ENCODE results near the gene COL8A1. TPM values are rescaled to one million over a fixed set of nuclear protein-coding genes. Genes with fewer than 3 reads are reported as not detected.

The COL8A1 gene
- total RNA-seq, 6 experiments from 2014 or later: 0.56 to 1.5 (median 0.79) TPM

DNA sequence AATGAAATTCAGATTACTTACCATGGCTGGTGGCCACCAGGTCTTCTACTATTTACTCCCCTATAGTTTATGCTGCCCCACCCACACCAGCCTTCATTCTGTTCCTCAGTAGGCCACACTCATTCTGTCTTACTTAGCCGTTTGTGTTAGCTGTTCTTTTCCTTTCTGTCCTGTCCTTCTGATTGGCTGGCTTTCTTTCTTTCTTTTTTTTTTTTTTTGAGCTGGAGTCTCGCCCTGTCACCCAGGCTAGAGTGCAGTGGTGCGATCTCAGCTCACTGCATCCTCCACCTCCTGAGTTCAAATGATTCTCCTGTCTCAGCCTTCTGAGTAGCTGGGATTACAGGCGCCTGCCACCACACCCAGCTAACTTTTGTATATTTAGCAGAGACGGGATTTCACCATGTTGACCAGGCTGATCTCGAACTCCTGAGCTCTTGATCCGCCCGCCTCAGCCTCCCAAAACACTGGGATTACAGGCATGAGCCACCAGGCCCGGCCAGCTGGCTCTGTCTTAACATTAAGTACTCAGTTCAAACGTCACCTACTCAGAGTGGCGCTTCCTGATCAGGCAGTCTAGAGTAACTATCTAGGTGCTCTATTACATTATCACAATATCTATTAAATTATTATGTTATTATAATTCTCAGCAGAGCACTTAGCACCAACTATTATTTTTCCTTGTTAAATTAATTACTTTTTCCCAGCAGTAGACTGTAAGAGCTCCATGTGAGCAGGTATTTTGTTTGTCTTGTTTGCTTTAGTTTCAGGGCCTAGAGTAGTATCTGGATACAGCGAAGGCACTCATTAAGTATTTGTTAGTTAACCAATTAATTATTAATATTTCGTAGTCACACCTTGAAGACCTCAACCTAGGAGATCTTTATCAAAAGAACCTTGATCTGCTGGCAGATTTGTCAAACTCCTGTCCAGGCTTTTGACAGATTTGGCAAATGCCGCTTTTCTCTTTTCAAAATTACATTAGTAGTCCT is 185.6 kb downstream of the COL8A1 start:
- no peaks in the 10 kb centered on the region for H3K9me3 ChIP-seq
- intact Hi-C loops (cut with DNase I): no loop called here
- no peak overlapping the region for H3K27ac ChIP-seq
- DNase-seq: no peak
- H3K4me3 ChIP-seq: no peak overlapping the region
- peak in 3 of 4 donors; percentile 25 to 57 (median 45) for ATAC-seq
- H3K27me3 ChIP-seq: no peaks in the 10 kb centered on the region
- no peaks in the 10 kb centered on the region for H3K36me3 ChIP-seq
- H3K4me1 ChIP-seq: peaks cover 0 to 13% (median 0%) of the 10 kb centered on the region in 4 donors
- TF ChIP-seq POLR2A (IDR thresholded peaks at IDR 0.05): no peak
- TF ChIP-seq, protein P1, sequence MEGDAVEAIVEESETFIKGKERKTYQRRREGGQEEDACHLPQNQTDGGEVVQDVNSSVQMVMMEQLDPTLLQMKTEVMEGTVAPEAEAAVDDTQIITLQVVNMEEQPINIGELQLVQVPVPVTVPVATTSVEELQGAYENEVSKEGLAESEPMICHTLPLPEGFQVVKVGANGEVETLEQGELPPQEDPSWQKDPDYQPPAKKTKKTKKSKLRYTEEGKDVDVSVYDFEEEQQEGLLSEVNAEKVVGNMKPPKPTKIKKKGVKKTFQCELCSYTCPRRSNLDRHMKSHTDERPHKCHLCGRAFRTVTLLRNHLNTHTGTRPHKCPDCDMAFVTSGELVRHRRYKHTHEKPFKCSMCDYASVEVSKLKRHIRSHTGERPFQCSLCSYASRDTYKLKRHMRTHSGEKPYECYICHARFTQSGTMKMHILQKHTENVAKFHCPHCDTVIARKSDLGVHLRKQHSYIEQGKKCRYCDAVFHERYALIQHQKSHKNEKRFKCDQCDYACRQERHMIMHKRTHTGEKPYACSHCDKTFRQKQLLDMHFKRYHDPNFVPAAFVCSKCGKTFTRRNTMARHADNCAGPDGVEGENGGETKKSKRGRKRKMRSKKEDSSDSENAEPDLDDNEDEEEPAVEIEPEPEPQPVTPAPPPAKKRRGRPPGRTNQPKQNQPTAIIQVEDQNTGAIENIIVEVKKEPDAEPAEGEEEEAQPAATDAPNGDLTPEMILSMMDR (IDR thresholded peaks at IDR 0.05): no peak
- WGBS (ENCODE audit: insufficient coverage, low coverage, low lambda C conversion rate, missing lambda C conversion rate): 59% methylated on average over 8 of the region's 14 CpGs

DNA sequence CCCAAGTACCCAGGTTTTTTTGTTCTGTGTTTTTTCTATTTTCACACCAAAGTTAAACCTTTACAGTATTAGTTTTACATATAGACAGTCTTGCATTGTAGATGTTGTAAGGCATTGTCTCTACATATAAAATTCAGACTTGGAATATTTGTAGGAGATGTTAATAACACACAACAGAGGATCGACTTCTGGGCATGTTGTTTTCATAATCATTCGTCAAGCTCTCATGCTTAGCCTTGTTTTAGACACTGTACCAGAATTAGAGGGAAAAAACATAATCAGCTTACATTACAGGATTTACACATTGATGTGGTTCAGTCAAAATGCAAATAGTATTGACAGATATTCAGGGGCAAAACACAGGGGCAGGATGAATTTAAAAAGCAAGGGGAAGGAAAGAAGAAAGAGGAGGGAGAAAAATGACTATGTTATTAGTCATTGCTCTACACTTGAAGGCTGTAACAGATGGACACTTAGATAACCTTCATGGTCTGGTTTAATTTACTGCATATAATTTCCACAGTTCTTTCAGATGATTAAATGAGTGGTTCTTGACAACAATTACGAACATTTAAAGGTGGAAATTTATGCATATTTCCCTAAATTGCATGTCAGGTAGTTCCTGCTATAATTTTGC is 186.7 kb downstream of the COL8A1 start:
- H3K9me3 ChIP-seq: no peaks in the 10 kb centered on the region
- no peak overlapping the region for H3K27ac ChIP-seq
- no peak for ATAC-seq
- no peak for TF ChIP-seq POLR2A (IDR thresholded peaks at IDR 0.05)
- TF ChIP-seq, protein P1 (IDR thresholded peaks at IDR 0.05): no peak
- no peaks in the 10 kb centered on the region for H3K36me3 ChIP-seq
- H3K4me1 ChIP-seq: peaks cover 0 to 13% (median 0%) of the 10 kb centered on the region in 4 donors
- WGBS (ENCODE audit: insufficient coverage, low coverage, low lambda C conversion rate, missing lambda C conversion rate): 54% methylated on average over 3 of the region's 3 CpGs
- H3K4me3 ChIP-seq: no peak overlapping the region
- H3K27me3 ChIP-seq: no peaks in the 10 kb centered on the region
- DNase-seq: no peak
- intact Hi-C loops (cut with DNase I): no loop called here

DNA sequence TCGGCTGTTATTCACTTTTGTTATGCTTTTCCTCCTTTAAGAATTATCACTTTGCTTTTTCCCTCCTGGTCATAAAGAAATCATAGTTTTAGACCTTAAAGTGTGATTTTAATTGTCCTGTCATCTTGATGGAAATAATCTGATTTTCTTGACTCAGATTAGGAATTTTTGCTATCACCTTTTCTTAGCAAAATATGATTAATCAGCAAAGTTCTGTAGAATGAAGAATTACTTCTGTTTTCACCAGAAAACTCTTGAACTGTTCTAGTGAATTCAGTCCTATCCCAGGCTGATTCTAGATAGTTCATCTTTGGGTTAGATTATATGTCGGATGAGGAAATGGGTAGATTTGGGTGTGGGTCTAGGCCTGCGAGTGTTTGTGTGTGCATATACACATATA is 191.4 kb downstream of the COL8A1 start:
- no peaks in the 10 kb centered on the region for H3K27me3 ChIP-seq
- TF ChIP-seq, protein P1 (IDR thresholded peaks at IDR 0.05): no peak
- no peak for TF ChIP-seq POLR2A (IDR thresholded peaks at IDR 0.05)
- no peak for DNase-seq
- no peak overlapping the region for H3K27ac ChIP-seq
- H3K4me3 ChIP-seq: no peak overlapping the region
- H3K9me3 ChIP-seq: no peaks in the 10 kb centered on the region
- intact Hi-C loops (cut with DNase I): loop anchor here (10.0 kb wide), 2 partner anchors 235 to 425 kb away; no protein-coding TSS in a partner anchor
- WGBS (ENCODE audit: insufficient coverage, low coverage, low lambda C conversion rate, missing lambda C conversion rate): 89% methylated on average over 3 of the region's 3 CpGs
- H3K4me1 ChIP-seq: peaks cover 0 to 4% (median 0%) of the 10 kb centered on the region in 4 donors
- ATAC-seq: no peak
- no peaks in the 10 kb centered on the region for H3K36me3 ChIP-seq

DNA sequence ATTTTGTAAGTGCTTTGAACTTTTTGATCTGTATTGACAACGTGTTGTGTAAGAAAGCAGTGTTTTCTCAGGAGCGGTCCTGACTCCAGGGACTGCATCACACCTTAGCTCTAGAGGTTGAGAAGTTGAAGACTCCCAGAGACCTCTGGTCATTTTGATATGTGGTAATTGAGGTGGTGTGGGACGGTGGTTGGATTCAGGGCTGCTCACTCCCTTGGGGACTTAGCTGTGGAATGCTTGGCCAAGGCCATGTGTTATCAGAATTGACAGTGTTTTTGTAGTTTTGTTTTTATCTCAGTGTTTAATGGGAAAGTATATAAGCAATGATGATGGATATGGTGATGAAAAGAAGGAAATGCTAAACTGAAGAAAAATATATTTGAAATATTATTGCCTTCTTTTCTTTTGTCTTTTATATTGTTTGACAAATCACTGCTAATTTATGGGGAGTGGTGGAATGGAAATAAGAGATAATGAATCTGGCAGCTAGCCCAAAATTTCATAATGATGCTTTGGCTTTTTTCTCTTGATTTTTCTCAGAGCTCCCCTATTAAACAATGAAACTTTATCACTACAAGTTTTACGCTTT is 195.3 kb downstream of the COL8A1 start:
- no peak overlapping the region for H3K4me3 ChIP-seq
- H3K9me3 ChIP-seq: no peaks in the 10 kb centered on the region
- no peaks in the 10 kb centered on the region for H3K27me3 ChIP-seq
- H3K36me3 ChIP-seq: no peaks in the 10 kb centered on the region
- WGBS (ENCODE audit: insufficient coverage, low coverage, low lambda C conversion rate, missing lambda C conversion rate): 36% methylated on average over 4 of the region's 4 CpGs
- no peak for DNase-seq
- intact Hi-C loops (cut with DNase I): loop anchor here (10.0 kb wide), 2 partner anchors 231 to 421 kb away; no protein-coding TSS in a partner anchor
- no peak for ATAC-seq
- no peak overlapping the region for H3K27ac ChIP-seq
- no peak for TF ChIP-seq POLR2A (IDR thresholded peaks at IDR 0.05)
- TF ChIP-seq, protein P1 (IDR thresholded peaks at IDR 0.05): no peak
- H3K4me1 ChIP-seq: no peaks in the 10 kb centered on the region
